HG03460 (cell line): Measurements from ENCODE around the gene HSPB1.
A peak's percentile ranks its signal among the peaks of the same experiment; 100 is the strongest.
"Not testable (repeated sequence)": the region's sequence is repeated elsewhere in the genome, so short reads cannot be mapped to it uniquely, and the experiment has no call there.

Experiments
- ATAC-seq: cut with Tn5 transposase; IDR thresholded peaks from one replicate; pipeline ENCODE4 v1.9.1; 2021; ENCODE audit not compliant: unreplicated experiment

Gene HSPB1

DNA sequence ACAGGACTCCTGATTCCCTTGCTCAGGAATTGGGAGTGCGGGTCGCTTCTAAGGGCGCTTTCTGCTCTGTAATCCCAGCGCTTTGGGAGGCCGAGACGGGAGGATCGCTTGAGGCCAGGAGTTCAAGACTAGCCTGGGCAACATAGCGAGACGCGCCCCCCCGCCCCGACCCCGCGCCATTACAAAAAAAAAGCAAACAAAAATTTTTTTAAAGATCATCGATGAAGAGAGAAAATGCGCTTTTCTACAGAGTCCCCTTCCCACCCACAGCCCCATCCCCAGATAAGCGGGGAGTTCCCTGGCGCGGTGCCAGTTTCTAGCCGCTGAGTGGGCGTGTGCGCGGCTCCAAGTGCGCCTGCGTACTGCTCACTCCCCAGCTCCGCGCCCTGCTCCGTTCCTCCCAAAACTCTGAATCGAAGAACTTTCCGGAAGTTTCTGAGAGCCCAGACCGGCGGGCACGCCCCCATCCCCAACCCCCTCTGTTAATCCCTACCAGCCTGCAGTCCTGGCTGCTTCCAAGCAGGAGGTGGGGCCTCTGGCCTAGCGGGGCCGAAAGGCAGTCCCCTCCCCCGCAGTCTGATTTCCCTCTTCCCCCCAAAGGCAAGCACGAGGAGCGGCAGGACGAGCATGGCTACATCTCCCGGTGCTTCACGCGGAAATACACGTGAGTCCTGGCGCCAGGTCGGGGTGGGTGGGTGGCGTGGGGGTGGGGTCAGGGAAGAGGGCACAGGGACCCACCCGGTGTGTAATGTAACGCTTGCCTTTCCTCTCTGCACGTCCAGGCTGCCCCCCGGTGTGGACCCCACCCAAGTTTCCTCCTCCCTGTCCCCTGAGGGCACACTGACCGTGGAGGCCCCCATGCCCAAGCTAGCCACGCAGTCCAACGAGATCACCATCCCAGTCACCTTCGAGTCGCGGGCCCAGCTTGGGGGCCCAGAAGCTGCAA, 1.0 kb downstream of the HSPB1 start:
- ATAC-seq = no peak

DNA sequence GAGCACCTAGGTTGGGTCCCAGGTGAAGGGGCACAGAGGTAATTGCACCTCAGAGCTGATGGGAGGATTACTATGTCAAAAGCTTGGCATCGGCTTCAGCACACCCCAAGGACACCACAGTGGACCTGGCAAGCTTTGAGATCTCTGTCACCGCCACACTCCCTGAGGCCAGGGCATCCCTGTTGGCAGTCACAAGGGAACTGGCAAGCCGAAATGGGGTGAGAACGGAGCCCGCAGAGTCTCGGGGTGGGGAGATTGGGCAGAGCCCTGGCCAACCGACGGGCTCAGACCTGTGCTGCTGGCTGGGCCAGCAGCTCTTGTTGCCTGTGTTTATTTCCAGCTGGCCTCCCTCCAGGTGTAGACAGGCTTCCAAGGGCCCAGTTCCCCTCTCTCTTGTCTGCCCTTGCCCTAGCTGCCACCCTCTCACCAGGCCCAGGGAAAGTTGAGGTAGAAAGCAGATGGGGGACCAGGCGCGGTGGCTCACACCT, 2.5 kb downstream of the HSPB1 start:
- no peak for ATAC-seq

DNA sequence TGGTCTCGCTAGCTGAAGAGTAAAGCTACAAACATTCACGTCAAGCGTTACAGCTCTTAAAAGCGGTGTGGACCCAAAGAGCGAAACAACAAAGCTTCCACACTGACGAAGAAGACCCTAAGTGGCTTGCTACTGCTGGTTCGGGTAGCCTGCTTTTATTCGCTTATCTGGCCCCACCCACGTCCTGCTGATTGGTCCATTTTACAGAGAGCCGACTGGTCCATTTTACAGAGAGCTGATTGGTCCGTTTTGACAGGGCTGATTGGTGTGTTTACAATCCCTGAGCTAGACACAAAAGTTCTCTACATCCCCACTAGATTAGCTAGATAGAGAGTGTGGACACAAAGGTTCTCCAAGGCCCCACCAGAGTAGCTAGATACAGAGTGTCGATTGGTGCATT, 6.4 kb downstream of the HSPB1 start:
- ATAC-seq = not testable (repeated sequence)

DNA sequence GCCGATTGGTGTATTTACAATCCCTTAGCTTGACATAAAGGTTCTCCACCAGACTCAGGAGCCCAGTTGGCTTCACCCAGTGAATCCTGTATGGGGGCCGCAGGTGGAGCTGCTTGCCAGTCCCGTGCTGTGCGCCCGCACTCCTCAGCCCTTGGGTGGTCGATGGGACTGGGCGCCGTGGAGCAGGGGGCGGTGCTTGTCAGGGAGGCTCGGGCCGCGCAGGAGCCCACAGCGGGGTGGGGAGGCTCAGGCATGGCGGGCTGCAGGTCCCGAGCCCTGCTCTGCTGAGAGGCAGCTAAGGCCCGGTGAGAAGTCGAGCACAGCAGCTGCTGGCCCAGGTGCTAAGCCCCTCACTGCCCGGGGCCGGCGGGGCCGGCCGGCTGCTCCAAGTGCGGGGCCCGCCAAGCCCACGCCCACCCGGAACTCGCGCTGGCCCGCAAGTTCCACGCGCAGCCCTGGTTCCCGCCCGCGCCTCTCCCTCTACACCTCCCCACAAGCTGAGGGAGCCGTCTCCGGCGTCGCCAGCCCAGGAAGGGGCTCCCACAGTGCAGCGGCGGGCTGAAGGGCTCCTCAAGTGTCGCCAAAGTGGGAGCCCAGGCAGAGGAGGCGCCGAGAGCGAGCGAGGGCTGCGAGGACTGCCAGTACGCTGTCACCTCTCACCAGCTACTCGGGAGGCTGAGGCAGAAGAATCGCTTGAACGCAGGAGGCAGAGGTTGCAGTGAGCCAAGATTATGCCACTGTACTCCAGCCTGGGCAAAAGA, 7.0 kb downstream of the HSPB1 start:
- ATAC-seq = not testable (repeated sequence)

DNA sequence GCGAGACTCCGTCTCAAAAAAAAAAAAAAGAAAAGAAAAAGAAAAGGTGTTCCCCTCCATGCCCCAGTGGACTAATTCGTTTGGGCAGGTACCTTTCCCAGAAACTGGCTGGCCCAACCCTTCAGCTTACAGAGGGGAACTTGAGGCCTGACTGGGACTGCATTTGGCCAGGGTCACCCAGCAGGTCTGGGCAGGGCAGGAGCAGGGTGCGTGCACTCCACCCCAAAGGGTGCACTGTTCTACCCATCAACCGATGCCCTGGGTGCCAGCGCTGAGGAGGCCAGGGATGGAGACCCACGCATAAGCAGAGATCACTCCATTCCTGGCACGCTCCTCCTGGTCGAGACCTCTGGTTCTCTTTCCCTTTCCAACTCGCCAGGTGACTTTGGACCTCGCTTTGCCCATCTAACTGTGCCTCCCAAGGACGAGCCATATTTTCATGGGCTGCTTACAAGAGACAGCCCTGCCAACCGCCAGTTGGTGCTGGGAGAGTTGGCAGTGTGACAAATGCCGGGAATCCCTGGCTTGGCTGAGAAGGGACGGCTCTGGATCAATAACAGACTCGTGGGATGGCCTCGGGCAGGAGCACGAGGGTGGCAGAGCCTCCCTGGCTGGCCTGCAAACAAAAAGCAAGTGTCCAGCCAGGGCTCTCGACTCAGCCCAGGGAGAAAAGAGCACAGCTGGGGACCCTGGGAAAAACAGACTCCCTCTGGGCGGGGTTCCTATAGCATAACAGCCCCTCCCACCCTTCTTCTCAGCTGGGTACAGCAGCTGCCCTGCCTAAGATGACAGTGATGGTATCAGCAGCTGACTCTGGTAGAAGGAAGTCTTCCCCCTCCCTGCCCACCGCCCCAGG, 7.9 kb downstream of the HSPB1 start:
- ATAC-seq = no peak

DNA sequence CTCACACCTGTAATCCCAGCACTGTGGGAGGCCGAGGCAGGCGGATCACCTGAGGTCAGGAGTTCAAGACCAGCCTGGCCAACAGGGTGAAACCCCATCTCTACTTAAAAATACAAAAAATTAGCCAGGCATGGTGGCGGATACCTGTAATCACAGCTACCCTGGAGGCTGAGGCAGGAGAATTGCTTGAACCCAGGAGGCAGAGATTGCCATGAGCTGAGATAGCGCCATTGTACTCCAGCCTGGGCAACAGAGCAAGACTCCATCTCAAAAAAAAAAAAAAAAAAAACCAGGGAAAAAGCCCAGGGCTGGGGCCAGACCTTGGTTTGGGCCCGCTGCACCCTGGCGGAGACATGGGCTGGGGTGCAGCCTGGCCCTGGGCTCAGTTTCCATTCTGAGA, 9.4 kb downstream of the HSPB1 start:
- not testable (repeated sequence) for ATAC-seq

DNA sequence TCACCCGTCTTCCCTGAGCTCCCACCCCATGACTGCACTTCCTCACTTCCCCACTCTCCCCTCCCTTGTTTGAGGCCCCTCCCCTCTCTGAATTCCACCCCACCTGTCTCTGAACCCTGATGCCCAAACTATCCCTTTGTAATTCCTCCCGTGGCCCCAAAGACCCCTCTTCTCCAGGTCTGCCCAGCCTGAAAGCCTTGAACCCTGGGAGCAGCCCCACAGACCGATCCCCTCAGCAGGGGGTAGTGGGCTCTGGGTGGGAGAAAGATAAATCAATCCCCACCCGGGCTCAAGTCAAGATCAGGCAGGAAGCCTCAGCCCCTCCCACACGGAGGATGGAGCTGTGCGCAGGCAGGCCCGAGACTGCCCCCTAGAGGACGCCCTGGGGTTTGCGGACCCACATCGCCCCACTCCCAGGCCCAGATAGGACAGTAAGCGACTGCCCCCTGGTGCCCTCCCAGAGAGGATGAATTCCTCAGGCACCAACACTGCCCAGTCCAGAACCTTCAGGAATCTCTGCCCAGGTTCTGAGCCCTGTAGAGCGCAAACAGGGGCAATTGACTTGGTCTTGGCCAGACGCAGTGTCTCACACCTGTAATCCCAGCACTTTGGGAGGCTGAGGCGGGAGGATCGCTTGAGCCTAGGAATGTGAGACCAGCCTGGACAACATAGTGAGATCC, 11.7 kb downstream of the HSPB1 start:
- peak; percentile 32 for ATAC-seq

DNA sequence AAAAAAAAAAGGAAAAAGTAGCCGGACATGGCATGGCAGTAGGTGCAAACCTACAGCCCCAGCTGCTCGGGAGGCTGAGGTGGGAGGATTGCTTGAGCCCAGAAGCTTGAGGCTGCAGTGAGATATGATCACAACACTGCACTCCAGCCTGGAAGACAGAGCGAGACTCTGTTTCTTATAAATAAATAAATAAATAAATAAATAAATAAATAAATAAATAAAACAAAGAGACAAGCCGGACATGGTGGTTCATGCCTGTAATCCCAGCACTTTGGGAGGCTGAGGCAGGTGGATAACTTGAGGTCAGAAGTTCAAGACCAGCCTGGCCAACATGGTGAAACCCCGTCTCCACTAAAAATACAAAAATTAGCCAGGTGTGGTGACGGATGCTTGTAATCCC, 12.3 kb downstream of the HSPB1 start:
- not testable (repeated sequence) for ATAC-seq

DNA sequence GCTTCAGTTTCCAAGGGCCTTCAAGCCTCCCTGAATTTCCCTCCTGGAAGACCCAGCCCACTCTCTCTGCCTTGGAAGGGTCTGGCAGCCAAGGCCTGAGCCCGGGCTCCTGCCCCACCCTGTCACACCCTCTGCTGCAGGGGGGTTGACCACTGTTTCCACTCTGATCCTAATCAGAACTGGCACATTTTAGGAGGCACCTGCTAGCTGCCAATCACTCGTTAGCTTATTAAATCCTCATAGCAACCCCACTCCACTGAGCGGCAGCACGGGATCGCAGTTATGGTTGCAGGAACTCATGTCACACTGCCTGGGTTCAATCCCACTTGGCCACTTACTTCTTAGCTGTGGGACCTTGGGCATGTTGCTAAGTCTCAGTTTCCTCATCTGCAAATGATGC, 12.9 kb downstream of the HSPB1 start:
- ATAC-seq = no peak

DNA sequence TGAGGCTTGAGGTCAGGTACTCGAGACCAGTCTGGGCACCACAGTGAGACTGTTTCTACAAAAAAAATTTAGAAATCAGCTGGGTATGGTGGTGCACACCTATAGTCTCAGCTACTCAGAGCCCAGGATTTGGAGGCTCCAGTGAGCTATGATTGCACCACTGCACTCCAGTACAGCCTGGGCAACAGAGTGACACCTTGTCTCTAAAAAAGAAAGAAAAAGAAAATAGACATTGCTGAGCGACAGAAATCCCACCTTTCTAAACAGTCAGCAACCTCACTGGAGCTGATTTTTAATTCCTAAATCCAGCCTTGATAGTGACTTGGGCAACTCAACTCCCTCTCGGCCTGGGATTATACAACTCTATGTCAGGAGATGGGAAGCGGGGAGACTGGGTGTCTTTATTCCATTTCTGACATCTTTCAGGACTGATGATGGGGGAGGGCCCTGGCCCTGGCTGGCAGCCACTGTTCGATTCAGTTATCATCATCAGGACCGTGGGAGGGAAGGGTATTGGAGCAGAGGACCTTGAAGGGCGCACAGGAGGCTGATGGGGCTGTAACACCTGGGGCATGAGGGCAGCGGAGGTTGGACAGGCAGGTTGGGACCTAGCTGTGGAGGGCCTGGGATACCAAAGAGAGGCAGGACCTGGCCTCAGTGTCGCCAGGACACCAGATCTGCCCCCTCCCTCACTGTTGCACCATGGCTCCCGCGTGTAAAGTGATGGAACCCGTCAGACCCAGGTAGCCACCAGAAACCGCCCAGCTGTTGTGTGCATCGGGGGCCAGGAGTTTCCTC, 14.7 kb downstream of the HSPB1 start:
- no peak for ATAC-seq

DNA sequence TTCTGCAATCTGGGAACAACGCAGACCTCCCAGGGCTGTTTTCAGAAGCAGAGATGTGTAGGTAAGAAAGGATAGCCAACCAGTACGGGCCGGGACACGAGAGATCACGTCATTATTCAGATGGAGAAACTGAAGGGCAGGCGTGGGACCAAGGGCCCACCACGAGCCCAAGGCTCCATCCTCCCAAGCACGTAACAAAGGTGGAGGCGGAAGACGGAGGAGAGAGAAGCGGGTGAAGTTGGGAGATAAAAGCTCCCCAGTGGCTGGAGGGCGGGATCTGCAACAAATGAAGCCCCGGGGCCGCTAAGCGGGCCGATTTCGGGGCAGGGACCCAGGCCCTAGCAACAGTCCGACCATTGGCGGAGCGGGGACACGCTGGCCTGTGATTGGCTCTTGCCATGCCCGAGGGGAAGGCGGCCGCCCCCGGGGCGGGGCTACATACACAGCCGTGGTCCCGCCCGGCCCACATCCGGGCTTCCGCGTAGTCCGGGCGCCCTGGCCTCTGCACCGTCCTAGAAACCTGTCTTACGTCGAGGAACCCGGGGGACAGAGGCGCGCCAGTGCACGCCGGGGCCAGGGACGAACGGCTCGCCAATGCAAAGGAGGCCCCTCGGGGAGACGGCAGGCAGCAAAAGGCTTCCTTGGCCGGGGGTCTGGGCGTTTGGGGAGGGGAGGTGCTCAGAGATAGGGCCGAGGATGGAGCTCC, 15.5 kb downstream of the HSPB1 start:
- ATAC-seq = peak; percentile 91

DNA sequence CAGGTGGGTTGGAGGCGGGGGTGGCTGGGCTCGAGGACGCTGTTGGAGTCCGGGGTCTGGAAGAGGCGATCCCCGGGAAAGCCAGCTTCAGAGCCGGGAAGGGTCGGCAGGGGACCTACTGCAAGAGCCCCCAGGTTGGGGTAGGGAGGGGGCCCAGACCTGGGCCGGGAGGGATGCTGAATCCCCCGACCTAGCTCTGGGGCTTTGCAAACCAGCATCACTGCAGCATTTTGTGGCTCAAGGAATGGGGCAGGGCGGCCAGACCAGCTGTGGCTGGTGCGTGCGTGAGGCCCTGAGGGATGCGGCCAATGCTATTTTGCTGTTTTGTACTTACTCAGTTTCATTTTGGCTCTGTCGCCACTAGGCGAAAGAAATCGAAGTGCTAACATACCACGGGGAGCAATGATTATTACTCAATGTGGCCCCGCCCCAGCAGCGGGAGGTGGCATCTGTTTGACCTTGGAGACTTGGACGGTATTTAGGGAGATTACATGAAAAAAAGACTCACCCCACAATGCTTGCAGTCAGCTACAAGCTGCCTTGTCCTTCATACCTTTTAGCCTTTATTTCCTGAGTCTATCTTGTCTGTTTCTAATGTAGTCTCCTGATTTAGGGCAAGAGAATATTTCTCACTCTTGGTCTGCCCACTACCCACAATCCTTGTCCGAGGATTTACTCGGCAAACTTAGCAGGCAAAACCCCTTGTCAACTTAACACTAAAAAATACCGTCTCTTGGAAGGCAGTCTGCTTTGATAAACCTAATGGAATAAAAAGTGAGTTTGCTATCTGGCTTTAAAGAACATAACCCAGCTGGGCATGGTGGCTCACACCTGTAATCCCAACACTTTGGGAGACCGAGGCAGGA, 16.2 kb downstream of the HSPB1 start:
- ATAC-seq = peak; percentile 45

DNA sequence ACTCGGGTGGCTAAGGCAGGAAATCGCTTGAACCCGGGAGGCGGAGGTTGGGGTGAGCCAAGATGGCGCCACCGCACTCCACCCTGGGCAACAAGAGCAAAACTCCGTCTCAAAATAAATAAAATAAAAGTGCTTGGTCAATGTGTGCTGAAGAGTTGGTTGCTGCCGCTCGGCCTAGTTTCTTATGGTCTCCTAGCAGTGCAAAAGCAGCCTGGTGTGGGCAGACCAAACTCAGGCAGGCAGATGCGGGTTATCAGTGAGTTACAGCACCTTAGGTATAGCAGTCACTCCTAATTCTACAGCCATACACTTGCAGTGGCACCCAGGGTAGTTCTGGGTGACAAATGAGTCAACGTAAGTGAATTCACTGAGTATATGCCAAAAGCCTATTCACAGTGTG, 22.6 kb downstream of the HSPB1 start:
- ATAC-seq = no peak

DNA sequence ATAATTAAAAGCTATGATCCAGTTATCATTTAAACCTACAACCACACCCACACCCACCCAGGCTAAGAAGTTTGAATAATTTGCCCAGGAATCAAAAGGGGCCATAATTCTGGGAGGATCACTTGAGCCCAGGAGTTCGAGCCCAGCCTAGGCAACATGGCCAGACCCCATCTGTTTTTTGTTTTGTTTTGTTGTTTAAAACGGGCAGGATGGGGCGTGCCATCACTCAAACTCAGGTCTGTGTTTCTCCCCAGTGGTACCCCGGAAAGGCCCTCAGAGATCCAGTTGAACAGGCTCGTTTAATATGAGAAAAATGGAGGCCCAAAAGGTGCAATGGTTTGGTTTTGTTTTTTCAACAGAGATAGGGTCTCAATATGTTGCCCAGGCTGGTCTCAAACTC, 23.3 kb downstream of the HSPB1 start:
- ATAC-seq = no peak

DNA sequence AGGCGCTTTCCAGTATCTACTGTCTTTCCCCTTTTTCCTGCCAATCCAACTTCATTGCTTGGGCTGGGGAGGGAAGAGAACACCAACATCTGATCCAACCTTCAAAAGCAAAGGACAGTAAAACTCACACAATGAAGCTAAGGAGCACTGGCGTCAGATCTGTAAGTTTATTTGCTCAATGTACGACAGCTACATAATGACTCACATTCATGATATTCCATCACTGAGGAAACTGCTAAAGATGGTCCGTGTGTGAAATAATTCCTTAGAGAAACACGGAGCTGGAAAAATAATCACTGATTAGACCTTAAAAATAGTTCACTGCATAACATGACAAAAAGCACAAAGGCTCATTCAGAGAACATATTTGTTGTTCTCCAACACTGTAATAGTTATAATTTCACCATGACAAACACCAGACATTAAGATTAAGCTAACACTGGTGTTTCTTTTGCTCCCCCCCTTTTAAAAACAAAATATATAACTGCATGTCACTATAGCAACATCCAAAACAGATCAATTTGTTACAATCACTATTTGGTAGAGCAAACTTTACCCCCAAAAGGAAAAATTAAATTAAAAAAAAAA, 24.3 kb downstream of the HSPB1 start:
- ATAC-seq = no peak

DNA sequence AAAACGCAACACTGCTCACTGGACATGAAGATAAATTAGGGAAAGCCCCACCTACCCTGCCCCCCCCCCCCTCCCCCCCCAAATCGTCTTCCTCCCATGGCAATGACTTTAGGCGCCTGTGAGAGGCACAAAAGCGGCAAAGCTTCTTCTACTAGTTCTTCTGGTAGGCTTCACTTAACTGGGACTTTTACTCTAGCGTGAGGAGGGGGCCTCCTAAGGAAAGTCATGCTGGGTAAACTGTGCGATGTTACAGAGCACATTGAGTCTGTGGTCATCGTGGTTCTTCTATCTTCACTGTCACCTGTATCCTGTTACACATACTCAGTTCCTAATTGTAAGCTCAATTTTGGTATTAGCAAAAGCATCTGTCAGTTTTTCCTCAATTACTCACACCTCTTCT, 25.1 kb downstream of the HSPB1 start:
- ATAC-seq = no peak

DNA sequence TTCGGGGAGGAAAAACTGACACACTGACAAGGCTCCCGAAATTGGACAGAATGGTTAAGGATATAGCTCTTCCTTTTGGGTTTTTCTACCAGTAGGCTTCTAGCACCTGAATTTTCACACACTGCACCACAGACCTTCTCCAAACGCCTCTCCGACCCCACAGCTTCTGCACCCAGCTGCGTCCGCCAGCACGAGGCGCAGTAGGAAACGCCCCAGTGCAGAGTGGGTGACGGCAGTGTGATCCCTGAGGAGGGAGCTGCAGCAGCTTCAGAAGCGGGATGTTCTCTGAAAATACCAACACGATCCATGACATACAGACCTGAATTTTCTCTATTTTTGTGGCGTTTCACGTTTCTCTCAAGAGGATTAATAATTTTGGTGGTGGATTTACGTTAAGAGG, 25.9 kb downstream of the HSPB1 start:
- no peak for ATAC-seq

DNA sequence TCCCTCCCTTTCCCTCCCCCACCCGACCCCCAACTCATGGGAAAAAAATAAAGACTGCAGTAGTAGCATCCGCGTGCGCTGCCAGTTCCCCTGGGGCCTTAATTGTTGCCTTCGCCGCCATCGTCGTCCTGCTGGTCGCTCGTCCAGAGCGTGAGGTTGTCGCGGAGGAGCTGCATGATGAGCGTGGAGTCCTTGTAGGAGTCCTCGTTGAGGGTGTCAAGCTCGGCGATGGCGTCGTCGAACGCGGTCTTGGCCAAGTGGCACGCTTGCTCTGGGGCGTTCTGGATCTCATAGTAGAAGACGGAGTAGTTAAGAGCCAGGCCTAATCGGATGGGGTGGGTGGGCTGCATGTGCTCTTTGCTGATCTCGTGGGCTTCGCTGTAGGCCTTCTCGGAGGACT, 27.0 kb downstream of the HSPB1 start:
- no peak for ATAC-seq
